ENCODE measurements around the gene PCNX1.

The PCNX1 gene

GRCh38 chr14:70957710-70958109 is 50.5 kb downstream of the PCNX1 start:
- no peak for TF ChIP-seq TEAD4 (IDR thresholded peaks at IDR 0.05)
- TF ChIP-seq REST (IDR thresholded peaks at IDR 0.05; ENCODE audit: low read depth) = no peak
- TF ChIP-seq CREB1 (IDR thresholded peaks at IDR 0.05; ENCODE audit: low read depth) = no peak
- no peak for TF ChIP-seq NFIC (IDR thresholded peaks at IDR 0.05)
- no peak for TF ChIP-seq USF1 (IDR thresholded peaks at IDR 0.05)
- TF ChIP-seq TAF1 (IDR thresholded peaks at IDR 0.05; ENCODE audit: low read depth) = no peak
- no peak for TF ChIP-seq EGR1 (IDR thresholded peaks at IDR 0.05)
- no peak for TF ChIP-seq MAX (IDR thresholded peaks at IDR 0.05)
- no peak for TF ChIP-seq CEBPB (IDR thresholded peaks at IDR 0.05)
- no peak for TF ChIP-seq TCF12 (IDR thresholded peaks at IDR 0.05; ENCODE audit: low read depth)
- no peak for TF ChIP-seq YY1 (IDR thresholded peaks at IDR 0.05; ENCODE audit: low read depth)
- no peak for TF ChIP-seq RAD21 (IDR thresholded peaks at IDR 0.05; ENCODE audit: low read depth)
- TF ChIP-seq FOXM1 (IDR thresholded peaks at IDR 0.05; ENCODE audit: borderline replicate concordance, low read depth) = no peak
- no peak for TF ChIP-seq ZBTB7A (IDR thresholded peaks at IDR 0.05; ENCODE audit: low read depth)
- no peak for TF ChIP-seq EP300 (IDR thresholded peaks at IDR 0.05; ENCODE audit: borderline replicate concordance)

GRCh38 chr14:70962935-70963334 is 55.7 kb downstream of the PCNX1 start:
- TF ChIP-seq TEAD4 (IDR thresholded peaks at IDR 0.05) = no peak
- TF ChIP-seq MAX (IDR thresholded peaks at IDR 0.05) = no peak
- no peak for TF ChIP-seq REST (IDR thresholded peaks at IDR 0.05; ENCODE audit: low read depth)
- no peak for TF ChIP-seq CEBPB (IDR thresholded peaks at IDR 0.05)
- TF ChIP-seq CREB1 (IDR thresholded peaks at IDR 0.05; ENCODE audit: low read depth) = no peak
- no peak for TF ChIP-seq RAD21 (IDR thresholded peaks at IDR 0.05; ENCODE audit: low read depth)
- no peak for TF ChIP-seq USF1 (IDR thresholded peaks at IDR 0.05)
- no peak for TF ChIP-seq NFIC (IDR thresholded peaks at IDR 0.05)
- no peak for TF ChIP-seq EGR1 (IDR thresholded peaks at IDR 0.05)
- no peak for TF ChIP-seq TCF12 (IDR thresholded peaks at IDR 0.05; ENCODE audit: low read depth)
- no peak for TF ChIP-seq EP300 (IDR thresholded peaks at IDR 0.05; ENCODE audit: borderline replicate concordance)
- no peak for TF ChIP-seq ZBTB7A (IDR thresholded peaks at IDR 0.05; ENCODE audit: low read depth)
- TF ChIP-seq YY1 (IDR thresholded peaks at IDR 0.05; ENCODE audit: low read depth) = no peak
- no peak for TF ChIP-seq TAF1 (IDR thresholded peaks at IDR 0.05; ENCODE audit: low read depth)
- TF ChIP-seq FOXM1 (IDR thresholded peaks at IDR 0.05; ENCODE audit: borderline replicate concordance, low read depth) = no peak

GRCh38 chr14:70964492-70964891 is 57.2 kb downstream of the PCNX1 start:
- no peak for TF ChIP-seq TEAD4 (IDR thresholded peaks at IDR 0.05)
- TF ChIP-seq EP300 (IDR thresholded peaks at IDR 0.05; ENCODE audit: borderline replicate concordance) = no peak
- TF ChIP-seq USF1 (IDR thresholded peaks at IDR 0.05) = no peak
- no peak for TF ChIP-seq TCF12 (IDR thresholded peaks at IDR 0.05; ENCODE audit: low read depth)
- no peak for TF ChIP-seq REST (IDR thresholded peaks at IDR 0.05; ENCODE audit: low read depth)
- TF ChIP-seq TAF1 (IDR thresholded peaks at IDR 0.05; ENCODE audit: low read depth) = no peak
- TF ChIP-seq CEBPB (IDR thresholded peaks at IDR 0.05) = no peak
- no peak for TF ChIP-seq CREB1 (IDR thresholded peaks at IDR 0.05; ENCODE audit: low read depth)
- no peak for TF ChIP-seq NFIC (IDR thresholded peaks at IDR 0.05)
- no peak for TF ChIP-seq EGR1 (IDR thresholded peaks at IDR 0.05)
- TF ChIP-seq ZBTB7A (IDR thresholded peaks at IDR 0.05; ENCODE audit: low read depth) = no peak
- no peak for TF ChIP-seq RAD21 (IDR thresholded peaks at IDR 0.05; ENCODE audit: low read depth)
- TF ChIP-seq MAX (IDR thresholded peaks at IDR 0.05) = no peak

GRCh38 chr14:70971560-70971959 is 64.3 kb downstream of the PCNX1 start:
- TF ChIP-seq REST (IDR thresholded peaks at IDR 0.05; ENCODE audit: low read depth) (no peak), ZBTB7A (IDR thresholded peaks at IDR 0.05; ENCODE audit: low read depth) (no peak), CREB1 (IDR thresholded peaks at IDR 0.05; ENCODE audit: low read depth) (no peak), NFIC (IDR thresholded peaks at IDR 0.05) (no peak), TCF12 (IDR thresholded peaks at IDR 0.05; ENCODE audit: low read depth) (no peak), CEBPB (IDR thresholded peaks at IDR 0.05) (no peak), EGR1 (IDR thresholded peaks at IDR 0.05) (no peak), EP300 (IDR thresholded peaks at IDR 0.05; ENCODE audit: borderline replicate concordance) (no peak), MAX (IDR thresholded peaks at IDR 0.05) (no peak), TAF1 (IDR thresholded peaks at IDR 0.05; ENCODE audit: low read depth) (no peak), TEAD4 (IDR thresholded peaks at IDR 0.05) (no peak), FOXM1 (IDR thresholded peaks at IDR 0.05; ENCODE audit: borderline replicate concordance, low read depth) (no peak), USF1 (IDR thresholded peaks at IDR 0.05) (no peak), YY1 (IDR thresholded peaks at IDR 0.05; ENCODE audit: low read depth) (no peak), RAD21 (IDR thresholded peaks at IDR 0.05; ENCODE audit: low read depth) (no peak)

All from Ishikawa (cell line).